Measurements from ENCODE around the gene CDCA8.
"Not testable (repeated sequence)": the region's sequence is repeated elsewhere in the genome, so short reads cannot be mapped to it uniquely, and the experiment has no call there.

The CDCA8 gene

DNA sequence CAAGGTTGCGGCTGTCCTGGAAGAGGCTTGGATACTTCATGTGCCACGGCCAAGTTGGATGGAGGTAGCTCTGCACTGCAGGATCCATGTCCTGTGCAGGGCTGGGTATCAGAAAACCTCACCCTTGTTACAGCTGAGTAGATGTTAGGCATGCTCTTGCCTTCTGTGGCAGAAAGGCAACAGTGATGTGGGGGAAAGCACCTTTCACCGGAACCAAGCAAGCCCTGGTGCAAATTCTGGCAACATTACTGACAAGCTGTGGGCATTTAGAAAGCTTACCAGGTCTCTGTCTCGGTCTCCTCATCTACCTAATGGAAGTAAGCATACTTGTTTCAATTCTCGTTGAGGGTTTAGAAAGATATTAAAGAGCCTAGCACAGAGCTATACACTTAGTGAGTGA, 14.5 kb upstream of the CDCA8 start:
- no peak for DNase-seq (ENCODE audit: low read depth, low spot score)
- no peak overlapping the region for H3K9ac ChIP-seq (ENCODE audit: insufficient read length)

GRCh38 chr1:37680933-37681332, 11.4 kb upstream of the CDCA8 start:
- H3K9me3 ChIP-seq (ENCODE audit: low read depth, low read length): no peaks in the 10 kb centered on the region
- H3K36me3 ChIP-seq (ENCODE audit: insufficient read depth, low read length): peaks cover 34% of the 10 kb centered on the region
- H3K27ac ChIP-seq: no peak overlapping the region
- H3K4me3 ChIP-seq: no peak overlapping the region
- DNase-seq (ENCODE audit: low read depth, low spot score): no peak
- TF ChIP-seq POLR2AphosphoS5 (IDR thresholded peaks at IDR 0.05; ENCODE audit: borderline replicate concordance, low read depth, low read length) (no peak), FOXP2 (optimal IDR thresholded peaks at IDR 0.05; ENCODE audit: control extremely low read depth, extremely low read length, insufficient read depth) (no peak), EZH2 (IDR thresholded peaks at IDR 0.05) (no peak)
- no peak overlapping the region for H3K9ac ChIP-seq (ENCODE audit: insufficient read length)

More for the DNA sequence above, 14.5 kb upstream of the CDCA8 start:
- H3K9me3 ChIP-seq (ENCODE audit: low read depth, low read length): no peaks in the 10 kb centered on the region
- TF ChIP-seq POLR2AphosphoS5 (IDR thresholded peaks at IDR 0.05; ENCODE audit: borderline replicate concordance, low read depth, low read length) (no peak), EZH2 (IDR thresholded peaks at IDR 0.05) (no peak), FOXP2 (optimal IDR thresholded peaks at IDR 0.05; ENCODE audit: control extremely low read depth, extremely low read length, insufficient read depth) (no peak)
- no peak overlapping the region for H3K4me3 ChIP-seq
- no peak overlapping the region for H3K27ac ChIP-seq
- H3K36me3 ChIP-seq (ENCODE audit: insufficient read depth, low read length): peaks cover 14% of the 10 kb centered on the region

- no peak overlapping the region for H3K9ac ChIP-seq (ENCODE audit: insufficient read length)
- no peak overlapping the region for H3K27ac ChIP-seq
- no peak for TF ChIP-seq FOXP2 (optimal IDR thresholded peaks at IDR 0.05; ENCODE audit: control extremely low read depth, extremely low read length, insufficient read depth)
- no peak for TF ChIP-seq EZH2 (IDR thresholded peaks at IDR 0.05)
- no peak for TF ChIP-seq POLR2AphosphoS5 (IDR thresholded peaks at IDR 0.05; ENCODE audit: borderline replicate concordance, low read depth, low read length)
- no peak for DNase-seq (ENCODE audit: low read depth, low spot score)
- H3K36me3 ChIP-seq (ENCODE audit: insufficient read depth, low read length): peaks cover 44% of the 10 kb centered on the region
- no peak overlapping the region for H3K4me3 ChIP-seq
- H3K9me3 ChIP-seq (ENCODE audit: low read depth, low read length): no peaks in the 10 kb centered on the region
Measured at GRCh38 chr1:37682334-37682987, 9.9 kb upstream of the CDCA8 start.

- H3K27ac ChIP-seq; DNase-seq (ENCODE audit: low read depth, low spot score); H3K9ac ChIP-seq (ENCODE audit: insufficient read length); H3K4me3 ChIP-seq; H3K9me3 ChIP-seq (ENCODE audit: low read depth, low read length): not testable (repeated sequence)
- H3K36me3 ChIP-seq (ENCODE audit: insufficient read depth, low read length): peaks cover 55% of the 10 kb centered on the region
Measured at GRCh38 chr1:37684182-37684581, 8.1 kb upstream of the CDCA8 start.

- peaks cover 55% of the 10 kb centered on the region for H3K36me3 ChIP-seq (ENCODE audit: insufficient read depth, low read length)
- H3K9me3 ChIP-seq (ENCODE audit: low read depth, low read length): no peaks in the 10 kb centered on the region
- H3K4me3 ChIP-seq: no peak overlapping the region
- no peak for DNase-seq (ENCODE audit: low read depth, low spot score)
- H3K27ac ChIP-seq: no peak overlapping the region
- H3K9ac ChIP-seq (ENCODE audit: insufficient read length): no peak overlapping the region
- TF ChIP-seq FOXP2 (optimal IDR thresholded peaks at IDR 0.05; ENCODE audit: control extremely low read depth, extremely low read length, insufficient read depth): no peak
- no peak for TF ChIP-seq EZH2 (IDR thresholded peaks at IDR 0.05)
- TF ChIP-seq POLR2AphosphoS5 (IDR thresholded peaks at IDR 0.05; ENCODE audit: borderline replicate concordance, low read depth, low read length): no peak
Measured at GRCh38 chr1:37685722-37686121, 6.6 kb upstream of the CDCA8 start.

DNA sequence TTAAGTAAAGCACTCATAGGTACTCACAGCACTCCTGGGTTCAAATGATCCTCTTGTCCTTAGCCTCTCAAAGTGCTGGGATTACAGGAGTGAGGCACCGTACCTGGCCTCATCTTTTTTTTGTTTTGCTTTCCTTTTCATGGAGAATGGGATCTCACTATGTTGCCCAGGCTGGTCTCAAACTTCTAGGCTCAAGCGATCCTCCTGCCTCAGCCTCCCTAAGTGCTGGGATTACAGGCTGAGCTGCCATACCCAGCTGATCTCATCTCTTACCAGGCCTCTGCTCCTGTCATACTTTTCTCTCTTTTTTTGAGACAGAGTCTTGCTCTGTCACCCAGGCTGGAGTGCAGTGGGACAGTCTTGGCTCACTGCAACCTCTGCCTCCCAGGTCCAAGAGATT, 4.6 kb upstream of the CDCA8 start:
- H3K4me3 ChIP-seq; H3K9me3 ChIP-seq (ENCODE audit: low read depth, low read length); H3K27ac ChIP-seq; DNase-seq (ENCODE audit: low read depth, low spot score); H3K9ac ChIP-seq (ENCODE audit: insufficient read length): not testable (repeated sequence)
- H3K36me3 ChIP-seq (ENCODE audit: insufficient read depth, low read length): peaks cover 41% of the 10 kb centered on the region

DNA sequence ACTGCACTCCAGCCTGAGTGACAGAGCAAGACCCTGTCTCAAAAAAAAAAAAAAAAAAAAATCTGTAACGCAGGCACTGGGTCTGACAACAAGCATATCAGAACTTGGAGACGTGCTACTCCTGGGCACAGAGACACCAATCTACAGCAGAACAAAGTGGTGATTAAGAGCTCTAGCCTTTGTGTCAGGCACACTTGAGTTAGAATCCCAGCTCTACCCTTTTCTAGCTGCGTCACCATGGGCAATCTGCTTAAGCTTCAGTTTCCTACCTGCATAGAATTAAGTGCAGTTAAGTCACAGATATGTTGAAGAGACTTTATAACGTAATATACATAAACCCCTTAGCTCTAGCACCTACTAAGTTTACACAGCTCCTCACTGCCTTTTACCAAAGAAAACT, 3.4 kb upstream of the CDCA8 start:
- Histone ChIP-seq H3K36me3 (ENCODE audit: insufficient read depth, low read length) (peaks cover 34% of the 10 kb centered on the region), H3K27ac (no peak overlapping the region), H3K4me3 (peak overlapping the region; percentile 96), H3K9ac (ENCODE audit: insufficient read length) (peak overlapping the region; percentile 86), H3K9me3 (ENCODE audit: low read depth, low read length) (no peaks in the 10 kb centered on the region)
- DNase-seq (ENCODE audit: low read depth, low spot score): no peak
- TF ChIP-seq FOXP2 (optimal IDR thresholded peaks at IDR 0.05; ENCODE audit: control extremely low read depth, extremely low read length, insufficient read depth): no peak
- TF ChIP-seq EZH2 (IDR thresholded peaks at IDR 0.05): no peak
- TF ChIP-seq POLR2AphosphoS5 (IDR thresholded peaks at IDR 0.05; ENCODE audit: borderline replicate concordance, low read depth, low read length): no peak

GRCh38 chr1:37691497-37692077, 729 bp upstream of the CDCA8 start:
- no peaks in the 10 kb centered on the region for H3K9me3 ChIP-seq (ENCODE audit: low read depth, low read length)
- TF ChIP-seq EZH2 (IDR thresholded peaks at IDR 0.05): no peak
- TF ChIP-seq FOXP2 (optimal IDR thresholded peaks at IDR 0.05; ENCODE audit: control extremely low read depth, extremely low read length, insufficient read depth): no peak
- TF ChIP-seq POLR2AphosphoS5 (IDR thresholded peaks at IDR 0.05; ENCODE audit: borderline replicate concordance, low read depth, low read length): no peak
- no peak for DNase-seq (ENCODE audit: low read depth, low spot score)
- H3K9ac ChIP-seq (ENCODE audit: insufficient read length): peak overlapping the region; percentile 86
- H3K4me3 ChIP-seq: peak overlapping the region; percentile 96
- no peak overlapping the region for H3K27ac ChIP-seq
- H3K36me3 ChIP-seq (ENCODE audit: insufficient read depth, low read length): peaks cover 35% of the 10 kb centered on the region

DNA sequence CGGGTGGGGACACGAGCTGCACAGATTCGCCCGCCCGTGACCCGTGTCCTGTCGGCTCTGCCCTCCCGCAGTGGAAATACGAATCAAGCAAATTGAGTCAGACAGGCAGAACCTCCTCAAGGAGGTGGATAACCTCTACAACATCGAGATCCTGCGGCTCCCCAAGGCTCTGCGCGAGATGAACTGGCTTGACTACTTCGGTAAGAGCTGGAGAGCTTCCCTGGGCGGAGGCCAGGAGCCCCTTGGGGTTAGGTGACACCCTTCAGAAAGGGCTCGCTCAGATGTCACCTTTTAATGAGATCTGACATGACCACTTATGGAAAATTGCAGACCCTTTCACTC, 489 bp downstream of the CDCA8 start:
- TF ChIP-seq FOXP2 (optimal IDR thresholded peaks at IDR 0.05; ENCODE audit: control extremely low read depth, extremely low read length, insufficient read depth): no peak
- peak overlapping the region; percentile 96 for H3K4me3 ChIP-seq
- peaks cover 43% of the 10 kb centered on the region for H3K36me3 ChIP-seq (ENCODE audit: insufficient read depth, low read length)
- peak overlapping the region; percentile 69; the same call in 1 of the 2 replicates for H3K27ac ChIP-seq
- H3K9me3 ChIP-seq (ENCODE audit: low read depth, low read length): no peaks in the 10 kb centered on the region
- no peak for DNase-seq (ENCODE audit: low read depth, low spot score)
- H3K9ac ChIP-seq (ENCODE audit: insufficient read length): peak overlapping the region; percentile 93
